Tibial artery (tissue), 4 donors: ENCODE results near the gene SLC35D2.

Experiments
- DNase-seq, 2 donors: peaks; one replicate each; pipeline ENCODE4 v3.0.0-alpha.2; 2019
- H3K27ac ChIP-seq, 2 donors: fragments of 200-600 bp; sonication (generic) in 1 of 2; 1 replicate in 1 of 2; 2 replicates in 1 of 2; pipeline ENCODE4 v1.5.1; 2018 to 2019; ENCODE audit warnings: mild to moderate bottlenecking in 1 of 2
- H3K27me3 ChIP-seq, 2 donors: fragments of 200-600 bp; sonication (generic) in 1 of 2; one replicate each; pipeline versions ENCODE4 v1.5.1 to v1.6.0; 2016 to 2019
- H3K36me3 ChIP-seq, 3 donors: fragments of 200-600 bp; sonication (generic) in 2 of 3; one replicate each; pipeline ENCODE4 v1.5.1; 2016 to 2019; ENCODE audit warnings: mild to moderate bottlenecking in 2 of 3
- H3K4me1 ChIP-seq, 4 donors: fragments of 200-600 bp; sonication (generic) in 2 of 4; 1 replicate in 3 of 4; 2 replicates in 1 of 4; pipeline ENCODE4 v1.5.1; 2016 to 2019
- H3K4me3 ChIP-seq, 2 donors: fragments of 200-600 bp; sonication (generic) in 1 of 2; 1 replicate in 1 of 2; 2 replicates in 1 of 2; pipeline ENCODE4 v1.5.1; 2018 to 2019; ENCODE audit warnings: mild to moderate bottlenecking in 2 of 2
- H3K9me3 ChIP-seq, 3 donors: fragments of 200-600 bp; sonication (generic) in 1 of 3; one replicate each; pipeline ENCODE4 v1.5.1; 2016 to 2019
- CTCF ChIP-seq, 2 experiments: fragments of 200-600 bp in 1 of 2; fragments of 450-650 bp in 1 of 2; IDR thresholded peaks; one replicate each; pipeline ENCODE4 v1.5.1; 2017 to 2019; ENCODE audit warnings: antibody characterized with exemption in 2 of 2, mild to moderate bottlenecking in 1 of 2, moderate library complexity in 1 of 2
- intact Hi-C: fragments of 100-400 bp; cut with DNase I; formaldehyde crosslinking; loops from one replicate; pipeline ENCODE4 v1.15.0; 2023; ENCODE audit warnings: low total_unique reads

Gene SLC35D2

DNA sequence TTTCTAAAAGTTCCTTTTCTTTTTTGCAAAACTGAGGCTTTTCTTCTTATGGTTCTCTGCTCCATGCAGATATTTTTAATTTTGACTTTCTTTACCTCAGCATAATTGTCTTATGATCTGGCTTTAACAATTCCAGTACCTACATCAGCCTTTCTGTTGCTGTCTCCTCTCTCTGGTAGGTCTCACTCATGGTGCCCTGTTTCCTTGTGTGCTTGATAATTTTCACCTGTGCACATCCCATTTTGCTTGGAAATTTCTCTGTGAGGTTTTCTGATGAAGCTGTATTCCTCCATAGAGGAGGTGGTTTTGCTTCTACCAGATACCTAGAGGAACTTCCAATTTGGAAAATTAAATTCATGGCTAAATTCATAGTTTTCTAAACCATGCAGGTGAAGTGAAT is 79.3 kb downstream of the SLC35D2 start:
- Histone ChIP-seq H3K4me3 (no peak overlapping the region), H3K27me3 (no peaks in the 10 kb centered on the region), H3K36me3 (no peaks in the 10 kb centered on the region), H3K4me1 (no peaks in the 10 kb centered on the region), H3K9me3 (no peaks in the 10 kb centered on the region), H3K27ac (no peak overlapping the region)
- no peak for DNase-seq
- intact Hi-C loops = no loop called here
- TF ChIP-seq CTCF (IDR thresholded peaks at IDR 0.05) = no peak

- TF ChIP-seq CTCF (IDR thresholded peaks at IDR 0.05) = no peak
- H3K27ac ChIP-seq = no peak within 1 kb of the TSS
- intact Hi-C loops = no loop called here
- H3K9me3 ChIP-seq = no peaks in the 10 kb centered on the region
- DNase-seq = no peak
- no peaks in the 10 kb centered on the region for H3K4me1 ChIP-seq
- no peaks in the 10 kb centered on the region for H3K27me3 ChIP-seq
- H3K4me3 ChIP-seq = no peak within 1 kb of the TSS
- H3K36me3 ChIP-seq = no peaks in the 10 kb centered on the region
These were observed 81.5 kb downstream of the SLC35D2 start, which contains the start of gene HSD17B3 for GRCh38 chr9:96302021-96302420. Gene HSD17B3, minus strand, starts transcription at chr9:96302176. Its CDS starts 72 bp downstream, at chr9:96302104.

GRCh38 chr9:96299823-96300222 is 83.7 kb downstream of the SLC35D2 start:
- intact Hi-C loops = no loop called here

DNA sequence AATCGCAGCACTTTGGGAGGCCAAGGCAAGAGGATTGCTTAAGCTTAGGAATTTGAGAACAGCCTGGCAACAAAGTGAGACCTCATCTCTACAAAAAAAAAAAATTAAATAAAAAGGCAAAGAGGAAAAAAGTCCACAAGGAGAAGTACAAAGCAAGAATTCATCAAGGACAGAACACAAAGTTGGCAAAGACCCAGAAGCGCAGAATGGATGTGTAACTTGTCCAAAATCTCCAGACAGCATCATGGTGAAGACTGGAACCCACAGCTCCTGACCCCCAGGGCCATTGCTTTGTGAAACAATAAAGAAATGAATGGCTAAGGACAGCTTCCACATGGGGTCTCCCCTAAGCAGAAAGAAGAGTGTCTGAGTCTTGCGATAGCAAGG is 89.4 kb downstream of the SLC35D2 start:
- Histone ChIP-seq H3K27me3 (no peaks in the 10 kb centered on the region), H3K4me1 (no peaks in the 10 kb centered on the region), H3K4me3 (no peak overlapping the region), H3K9me3 (no peaks in the 10 kb centered on the region), H3K36me3 (no peaks in the 10 kb centered on the region), H3K27ac (no peak overlapping the region)
- TF ChIP-seq CTCF (IDR thresholded peaks at IDR 0.05) = no peak
- intact Hi-C loops = no loop called here
- DNase-seq = no peak

More at GRCh38 chr9:96299823-96300222, 83.7 kb downstream of the SLC35D2 start:
- H3K27me3 ChIP-seq = no peaks in the 10 kb centered on the region
- DNase-seq = no peak
- H3K4me3 ChIP-seq = no peak overlapping the region
- H3K27ac ChIP-seq = no peak overlapping the region
- TF ChIP-seq CTCF (IDR thresholded peaks at IDR 0.05) = no peak
- no peaks in the 10 kb centered on the region for H3K4me1 ChIP-seq
- no peaks in the 10 kb centered on the region for H3K9me3 ChIP-seq
- no peaks in the 10 kb centered on the region for H3K36me3 ChIP-seq

DNA sequence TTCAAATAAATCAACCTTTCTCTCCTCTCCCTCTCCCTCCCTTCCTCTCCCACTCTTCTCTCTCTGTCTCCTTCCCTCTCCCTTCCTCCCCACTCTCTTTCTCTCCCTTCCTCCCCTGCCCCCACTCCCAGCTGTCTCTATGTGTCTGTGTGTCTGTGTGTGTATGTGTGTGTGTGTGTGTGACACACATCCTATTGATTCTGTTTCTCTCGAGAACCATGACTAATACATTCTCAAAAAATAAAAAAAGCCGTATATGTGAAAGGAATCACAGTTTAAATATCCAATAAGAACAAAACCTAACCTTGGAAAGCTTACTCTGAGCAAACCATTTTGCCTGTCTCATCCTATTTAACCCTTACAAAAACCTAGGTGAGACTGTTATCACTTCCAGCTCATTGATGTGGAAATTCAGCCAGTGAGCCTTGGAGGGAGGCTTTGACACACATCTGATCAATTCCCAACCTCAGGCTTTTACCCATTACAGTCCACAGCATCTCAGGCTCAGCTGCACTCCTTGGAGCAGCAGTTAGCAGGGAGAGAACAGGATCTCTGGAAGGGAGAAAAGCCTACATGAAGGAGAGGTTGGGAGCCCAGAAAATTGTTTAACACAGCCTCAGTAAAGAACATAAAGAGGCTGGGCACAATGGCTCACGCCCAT is 89.9 kb downstream of the SLC35D2 start:
- Histone ChIP-seq H3K9me3 (no peaks in the 10 kb centered on the region), H3K27ac (no peak overlapping the region), H3K27me3 (no peaks in the 10 kb centered on the region), H3K4me1 (no peaks in the 10 kb centered on the region), H3K4me3 (no peak overlapping the region), H3K36me3 (no peaks in the 10 kb centered on the region)
- TF ChIP-seq CTCF (IDR thresholded peaks at IDR 0.05) = no peak
- intact Hi-C loops = no loop called here
- no peak for DNase-seq

DNA sequence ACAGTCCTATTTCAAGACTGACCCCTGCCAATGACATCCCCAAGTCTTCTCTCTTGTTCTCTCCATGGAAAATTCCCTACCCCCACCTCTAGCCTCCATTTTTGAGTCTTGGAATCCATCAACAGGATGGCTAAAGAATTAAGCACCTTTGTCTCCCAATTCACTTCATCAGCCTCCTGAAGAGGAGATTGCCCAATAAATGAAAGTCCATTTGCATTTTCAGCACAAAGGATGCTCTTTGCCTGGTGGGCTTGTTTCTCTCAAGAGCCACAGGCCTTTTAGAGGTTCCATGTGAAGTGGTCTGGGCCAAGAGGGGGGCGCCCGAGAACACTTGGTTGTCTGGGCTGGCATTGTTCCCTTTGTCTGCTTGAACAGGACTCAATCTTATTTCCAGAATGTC is 94.1 kb downstream of the SLC35D2 start:
- H3K27ac ChIP-seq = no peak overlapping the region
- H3K9me3 ChIP-seq = no peaks in the 10 kb centered on the region
- intact Hi-C loops = no loop called here
- no peak for TF ChIP-seq CTCF (IDR thresholded peaks at IDR 0.05)
- H3K4me1 ChIP-seq = no peaks in the 10 kb centered on the region
- no peak for DNase-seq
- H3K27me3 ChIP-seq = no peaks in the 10 kb centered on the region
- no peak overlapping the region for H3K4me3 ChIP-seq
- no peaks in the 10 kb centered on the region for H3K36me3 ChIP-seq
